ENCODE results near the gene SNX27. TPM values are rescaled to one million over a fixed set of nuclear protein-coding genes. Genes with fewer than 3 reads are reported as not detected.

Gene SNX27
- total and polyA plus RNA-seq, 10 of the 15 experiments (the other 5 are each of a cell fraction or from before 2014, with no cell fraction given), result 3.8 to 21.8 (median 12.5) TPM

- no peak for TF ChIP-seq CEBPZ (IDR thresholded peaks at IDR 0.05; ENCODE audit: low read depth, low read length)
- no peak for TF ChIP-seq BCL11A (IDR thresholded peaks at IDR 0.05; ENCODE audit: low read depth, low read length)
- TF ChIP-seq SP1 (IDR thresholded peaks at IDR 0.05; ENCODE audit: low read depth, low read length), result no peak
- no peak for TF ChIP-seq CEBPB (IDR thresholded peaks at IDR 0.05; ENCODE audit: borderline replicate concordance in 1 of 2, low read depth in 2 of 2, low read length in 2 of 2)
- no peak for TF ChIP-seq KAT2A (conservative IDR thresholded peaks at IDR 0.05; ENCODE audit: control insufficient read depth, low read depth, low read length)
- TF ChIP-seq IKZF1 (conservative IDR thresholded peaks at IDR 0.05), result no peak
- TF ChIP-seq MTA3 (IDR thresholded peaks at IDR 0.05; ENCODE audit: borderline replicate concordance, low read length), result no peak
- TF ChIP-seq KDM1A (IDR thresholded peaks at IDR 0.05; ENCODE audit: borderline replicate concordance), result no peak
- TF ChIP-seq NR2F1 (conservative IDR thresholded peaks at IDR 0.05), result no peak
Measured at GRCh38 chr1:151568626-151569088, 43.2 kb upstream of the SNX27 start (continued).

GRCh38 chr1:151570819-151571218, 41.0 kb upstream of the SNX27 start:
- ChIA-PET CTCF (interaction anchor here (1.0 to 1.4 kb wide), 2 partner anchors 23 kb away, joined by 4 read pairs; no protein-coding TSS in a partner anchor), SMC1A (ENCODE audit: uncharacterized antibody, unreplicated experiment) (interaction anchor here (0.9 kb wide), 1 partner anchor 19 kb away, joined by 3 read pairs; no protein-coding TSS in a partner anchor), RAD21 (ENCODE audit: unreplicated experiment) (no interaction called here), POLR2A (no interaction called here)
- Histone ChIP-seq H3K4me2 (ENCODE audit: control insufficient read depth, insufficient read depth) (no peak overlapping the region), H3K4me1 (ENCODE audit: control insufficient read depth, insufficient read depth, low read length) (peaks cover 4% of the 10 kb centered on the region; the same call in 1 of the 2 replicates), H3K27me3 (replicated peaks in 1 of 2; ENCODE audit: control insufficient read depth in 2 of 2, insufficient read depth in 2 of 2, low read length in 1 of 2) (no peaks in the 10 kb centered on the region), H3K9ac (ENCODE audit: control insufficient read depth, insufficient read depth, low read length) (no peak overlapping the region), H3K9me3 (replicated peaks; ENCODE audit: control insufficient read depth, insufficient read depth, low read length) (no peaks in the 10 kb centered on the region), H3K36me3 (ENCODE audit: control insufficient read depth in 2 of 2, insufficient read depth in 2 of 2, low read length in 1 of 2) (no peaks in the 10 kb centered on the region), H4K20me1 (ENCODE audit: control insufficient read depth, insufficient read depth) (no peaks in the 10 kb centered on the region), H3K79me2 (ENCODE audit: control insufficient read depth, insufficient read depth, low read length) (no peaks in the 10 kb centered on the region), H3K27ac (ENCODE audit: control insufficient read depth, insufficient read depth) (no peak overlapping the region), H3K4me3 (no peak overlapping the region), H2AFZ (ENCODE audit: control insufficient read depth, low read depth, low read length) (no peak overlapping the region)
- intact Hi-C loops (cut with micrococcal nuclease; ENCODE audit: unreplicated experiment) (no loop called here), in situ Hi-C loops (cut with MboI) (no loop called here)
- no peak for DNase-seq (ENCODE audit: low read depth, low spot score)
- BruUV-seq (replicated peaks), result no TSS peak
- 6% methylated on average over 1 of the region's 1 CpG for WGBS (ENCODE audit: insufficient coverage, insufficient replicate concordance, low lambda C conversion rate, missing lambda C conversion rate)
- no peak for ATAC-seq
- FAIRE-seq, result no peak
- TF ChIP-seq DPF2 (IDR thresholded peaks at IDR 0.05), result no peak
- TF ChIP-seq PML (IDR thresholded peaks at IDR 0.05; ENCODE audit: low read length), result no peak
- no peak for TF ChIP-seq SMAD1 (IDR thresholded peaks at IDR 0.05; ENCODE audit: low read depth, partially characterized antibody)
- no peak for TF ChIP-seq SMAD5 (IDR thresholded peaks at IDR 0.05; ENCODE audit: low read depth)
- no peak for TF ChIP-seq CEBPB (IDR thresholded peaks at IDR 0.05; ENCODE audit: borderline replicate concordance in 1 of 2, low read depth in 2 of 2, low read length in 2 of 2)
- no peak for TF ChIP-seq MEF2B (IDR thresholded peaks at IDR 0.05; ENCODE audit: partially characterized antibody, poor library complexity, severe bottlenecking)
- TF ChIP-seq USF1 (IDR thresholded peaks at IDR 0.05; ENCODE audit: borderline replicate concordance, extremely low read length, insufficient read depth, low read depth, low read length), result no peak
- TF ChIP-seq PKNOX1 (IDR thresholded peaks at IDR 0.05), result no peak
- no peak for TF ChIP-seq SPI1 (IDR thresholded peaks at IDR 0.05; ENCODE audit: borderline replicate concordance, insufficient read depth, low read depth, low read length)
- no peak for TF ChIP-seq KAT2A (conservative IDR thresholded peaks at IDR 0.05; ENCODE audit: control insufficient read depth, low read depth, low read length)
